HG02840 (cell line): ENCODE results near the gene TMEM119.
"Not testable (repeated sequence)": the region's sequence is repeated elsewhere in the genome, so short reads cannot be mapped to it uniquely, and the experiment has no call there.

Experiments
- ATAC-seq: cut with Tn5 transposase; IDR thresholded peaks from one replicate; pipeline ENCODE4 v1.9.1; 2021; ENCODE audit warnings: mild to moderate bottlenecking, moderate library complexity, moderate number of reproducible peaks; ENCODE audit not compliant: unreplicated experiment, low FRiP score

The TMEM119 gene

GRCh38 chr12:108570743-108571608, 26.9 kb downstream of the TMEM119 start:
- ATAC-seq = no peak

- peak; percentile 62 for ATAC-seq
Observed at GRCh38 chr12:108568338-108569154, 29.3 kb downstream of the TMEM119 start.

DNA sequence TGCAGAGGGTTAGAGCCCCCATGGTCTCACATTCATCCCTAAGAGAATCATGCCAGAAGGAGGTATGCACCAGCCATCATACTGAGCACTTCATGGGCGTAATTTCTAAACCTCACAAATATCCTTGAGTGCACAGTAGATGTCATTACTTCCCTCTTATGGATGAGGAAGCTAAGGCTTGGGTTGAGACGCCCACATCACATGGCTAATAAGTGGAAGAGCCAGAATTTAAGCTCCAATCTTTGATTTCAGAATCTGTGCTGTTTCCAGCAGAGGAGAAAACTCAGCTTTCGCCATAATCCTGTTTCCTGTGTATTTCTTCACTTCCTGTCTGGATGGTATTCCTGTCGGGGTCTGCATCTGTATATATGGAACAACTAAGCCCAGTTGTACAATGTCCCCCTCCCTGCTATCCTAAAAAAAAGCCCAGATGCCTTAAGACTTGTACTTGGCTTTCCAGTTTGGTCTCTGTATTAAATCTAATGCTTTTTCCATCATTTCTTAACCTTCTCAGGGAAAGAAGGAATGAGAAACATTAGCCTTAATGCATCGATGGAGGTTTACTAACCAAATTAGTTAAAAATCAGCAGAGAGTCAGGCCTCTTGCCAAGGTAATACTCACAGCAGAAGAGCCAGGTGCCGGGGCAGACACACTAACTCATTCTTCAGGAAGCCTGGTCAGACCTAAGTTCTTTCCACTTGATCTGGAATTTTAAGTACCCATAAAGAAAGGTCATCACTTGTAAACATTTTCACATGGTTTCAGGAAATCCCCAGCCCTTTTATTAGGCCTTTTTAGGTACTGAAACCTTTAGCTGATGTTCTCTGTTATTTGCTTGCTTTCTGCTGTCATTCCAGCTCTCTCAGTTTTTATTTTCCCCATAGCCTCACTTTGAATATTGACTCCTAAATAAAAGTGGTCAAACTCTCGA, 30.2 kb downstream of the TMEM119 start:
- ATAC-seq = no peak

DNA sequence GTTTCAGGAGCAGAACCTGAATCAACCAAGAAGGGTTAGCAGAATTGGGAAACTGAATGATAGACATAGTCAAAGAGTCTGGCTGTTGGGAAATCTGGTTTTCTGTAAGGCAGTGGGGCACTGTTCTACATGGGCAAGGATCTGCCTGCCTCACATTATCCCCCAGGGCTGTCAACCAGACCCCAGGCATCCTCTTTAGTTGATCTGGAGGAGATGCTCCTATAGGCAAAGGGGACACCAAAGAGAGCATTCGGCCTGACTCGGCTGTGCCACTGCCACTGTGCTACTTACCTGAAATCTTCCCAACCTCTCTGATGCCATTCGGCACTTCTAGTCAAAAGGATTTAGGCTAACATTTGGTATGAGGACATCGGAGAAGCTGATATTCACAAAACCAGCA, 31.4 kb downstream of the TMEM119 start:
- no peak for ATAC-seq

DNA sequence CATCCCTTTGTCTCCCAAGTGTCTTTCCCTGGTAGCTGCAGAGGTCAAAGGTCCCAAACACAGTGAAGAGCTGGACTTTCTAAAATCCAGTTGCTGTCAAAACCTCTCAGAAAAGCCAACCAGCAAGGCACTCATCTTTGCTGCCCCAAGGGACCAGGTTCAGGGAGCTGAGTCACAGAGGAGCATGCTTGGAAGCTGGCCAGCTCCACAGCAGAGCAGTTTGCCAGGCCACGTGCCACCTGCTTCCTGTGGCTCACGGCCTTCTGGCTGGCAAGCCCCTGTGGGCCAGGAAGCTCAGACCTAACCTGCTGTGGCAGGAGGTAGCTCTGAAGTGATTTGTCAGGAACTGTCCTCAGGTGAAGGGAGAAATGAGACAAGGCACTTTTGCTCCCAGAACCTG, 31.9 kb downstream of the TMEM119 start:
- no peak for ATAC-seq

- no peak for ATAC-seq
Observed at GRCh38 chr12:108565146-108565545, 32.7 kb downstream of the TMEM119 start.

DNA sequence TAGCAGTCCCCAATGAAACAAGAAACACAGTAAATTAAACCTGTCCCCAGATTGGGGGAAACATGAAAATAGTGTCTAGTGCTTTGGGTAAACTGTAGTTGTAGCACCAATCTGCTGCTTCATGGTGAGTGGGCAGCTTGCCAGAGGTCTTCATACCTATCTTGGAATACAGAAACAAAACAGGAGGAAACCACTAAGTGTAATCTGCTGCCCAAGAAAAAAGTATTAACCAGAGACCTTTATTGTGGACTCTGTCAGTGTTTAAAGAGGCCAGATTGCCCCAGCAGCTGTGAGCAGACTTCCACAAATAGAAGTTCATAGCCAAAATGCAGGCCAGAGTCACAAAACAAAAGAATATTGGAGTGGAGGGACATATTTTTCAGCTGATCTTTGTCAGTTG, 33.2 kb downstream of the TMEM119 start:
- no peak for ATAC-seq

DNA sequence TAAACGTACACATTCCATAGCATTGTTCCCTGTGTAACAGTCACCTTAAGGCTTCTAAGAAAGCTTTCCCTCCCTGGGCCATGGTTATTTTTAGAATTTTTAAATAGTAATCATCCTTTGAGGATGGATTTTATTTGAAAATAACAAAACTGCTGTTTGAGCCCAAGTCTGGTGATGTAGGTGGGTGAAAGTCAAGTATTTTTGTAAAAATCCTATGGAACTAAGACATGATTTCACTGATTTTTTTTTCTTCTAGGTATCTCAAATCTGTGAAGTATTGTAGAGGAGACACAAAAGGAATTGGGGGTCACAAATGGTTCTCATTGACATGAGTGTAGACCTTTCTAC, 34.1 kb downstream of the TMEM119 start:
- ATAC-seq = no peak

GRCh38 chr12:108563136-108563803, 34.6 kb downstream of the TMEM119 start:
- no peak for ATAC-seq

DNA sequence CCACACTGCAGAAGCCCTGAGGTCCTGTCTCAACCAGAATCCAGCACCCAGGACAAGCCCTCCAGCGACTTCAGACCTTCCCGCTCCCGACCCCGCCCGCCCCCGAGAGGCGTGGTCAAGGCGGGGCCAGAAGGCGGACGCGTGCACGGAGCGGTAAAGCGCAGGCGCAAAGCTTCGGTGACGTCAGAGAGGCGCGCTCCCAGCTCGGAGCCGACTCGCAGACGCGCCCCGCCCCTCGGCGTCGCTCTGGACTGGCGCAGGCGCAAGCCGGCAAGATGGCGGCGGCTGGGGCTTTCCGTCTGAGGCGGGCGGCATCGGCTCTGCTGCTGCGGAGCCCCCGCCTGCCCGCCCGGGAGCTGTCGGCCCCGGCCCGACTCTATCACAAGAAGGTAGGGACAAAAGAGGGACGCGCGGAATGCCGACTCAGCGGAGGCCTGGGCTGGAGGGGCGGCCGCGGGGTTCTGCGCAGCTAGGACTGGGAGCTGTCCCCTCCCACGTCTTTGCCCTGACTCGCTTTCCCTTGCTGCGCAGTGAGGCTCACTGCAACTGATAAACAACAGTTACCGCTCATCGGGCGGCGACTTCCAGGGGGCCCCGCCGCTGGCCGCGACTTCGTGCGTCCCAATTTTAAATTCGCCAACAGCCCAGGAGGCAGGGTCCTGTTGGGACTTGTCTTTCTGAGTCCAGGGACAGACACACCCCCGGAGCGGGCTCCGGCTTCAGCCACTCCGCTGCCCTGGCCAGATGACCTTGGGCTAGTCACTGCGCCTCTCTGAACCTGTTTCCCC, 35.3 kb downstream of the TMEM119 start, which contains the start of gene ISCU:
Gene ISCU, plus strand, starts transcription at position 249 of the 788 bp plus-strand sequence. Its CDS starts 27 bp downstream, at position 276.
- peak; percentile 55 for ATAC-seq

GRCh38 chr12:108561852-108562347, 36.0 kb downstream of the TMEM119 start:
- ATAC-seq = peak; percentile 2

DNA sequence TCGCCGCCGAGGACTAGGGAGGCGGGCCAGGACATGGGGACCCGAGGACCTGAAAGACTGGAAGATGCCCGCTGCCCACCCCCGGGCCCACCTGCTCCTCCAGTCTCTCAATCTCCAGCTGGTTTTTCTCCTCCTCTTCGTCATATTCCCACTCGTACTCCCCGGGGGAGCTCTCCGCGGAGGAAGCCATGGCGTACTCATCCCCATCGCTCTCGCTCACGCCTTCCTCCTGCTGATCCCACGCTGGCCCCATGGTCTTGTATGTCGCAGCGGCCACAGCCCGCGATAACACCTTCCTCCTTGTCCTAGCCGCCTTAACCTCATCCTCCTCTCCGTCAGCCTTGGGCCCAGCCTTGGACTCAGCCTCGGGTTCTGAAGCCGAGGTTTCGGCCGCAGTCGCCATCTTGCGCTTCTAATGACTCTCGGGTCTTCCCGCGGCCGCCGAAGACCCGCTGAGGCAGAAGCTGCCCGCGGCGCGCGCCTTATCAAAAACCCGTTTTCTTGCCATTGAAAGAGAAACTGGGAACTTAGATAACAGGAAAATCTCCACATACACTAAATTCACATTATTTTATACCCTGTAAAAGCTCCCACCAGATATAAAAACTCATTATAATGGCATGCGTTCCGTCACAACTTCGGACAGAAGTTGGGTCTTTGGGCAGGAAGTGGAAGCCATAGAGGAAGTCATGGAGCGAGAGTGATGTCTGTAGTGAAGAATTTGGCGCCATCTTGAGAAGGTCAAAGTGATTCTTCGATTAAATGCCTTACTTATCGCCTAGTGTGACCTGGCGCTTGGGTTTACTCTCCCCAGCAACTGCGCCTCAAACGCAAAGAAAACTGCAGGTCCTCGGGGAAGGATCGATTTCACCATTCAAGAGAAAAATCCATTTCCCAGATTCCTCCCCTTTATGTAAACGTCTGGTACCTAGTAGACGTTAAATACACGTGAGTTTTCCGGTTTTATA, 36.8 kb downstream of the TMEM119 start, which contains the start of gene SART3:
Gene SART3, minus strand, starts transcription at position 422 of the 968 bp plus-strand sequence. Its CDS starts 19 bp downstream, at position 403.
- ATAC-seq = peak; percentile 36

GRCh38 chr12:108560321-108560721, 37.6 kb downstream of the TMEM119 start:
- no peak for ATAC-seq

DNA sequence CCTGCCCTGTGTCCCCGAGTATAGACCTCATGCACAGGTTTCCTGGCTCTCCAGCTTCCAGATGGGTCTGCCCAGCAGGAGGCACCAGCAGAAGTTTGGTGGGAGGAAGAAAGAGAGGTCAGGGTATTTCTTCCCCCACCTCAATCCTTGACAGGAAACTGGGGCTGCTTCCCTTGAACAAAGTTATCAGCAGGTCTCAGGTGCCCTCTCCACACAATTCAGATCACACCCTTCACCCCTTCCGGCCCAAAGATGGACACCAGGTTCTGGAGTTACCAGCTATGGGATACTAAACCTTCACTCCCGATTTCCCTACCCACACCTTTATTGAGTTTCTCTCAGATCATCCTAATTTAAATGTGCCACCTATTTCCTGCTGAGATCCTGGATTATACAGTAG, 38.1 kb downstream of the TMEM119 start:
- ATAC-seq = no peak

DNA sequence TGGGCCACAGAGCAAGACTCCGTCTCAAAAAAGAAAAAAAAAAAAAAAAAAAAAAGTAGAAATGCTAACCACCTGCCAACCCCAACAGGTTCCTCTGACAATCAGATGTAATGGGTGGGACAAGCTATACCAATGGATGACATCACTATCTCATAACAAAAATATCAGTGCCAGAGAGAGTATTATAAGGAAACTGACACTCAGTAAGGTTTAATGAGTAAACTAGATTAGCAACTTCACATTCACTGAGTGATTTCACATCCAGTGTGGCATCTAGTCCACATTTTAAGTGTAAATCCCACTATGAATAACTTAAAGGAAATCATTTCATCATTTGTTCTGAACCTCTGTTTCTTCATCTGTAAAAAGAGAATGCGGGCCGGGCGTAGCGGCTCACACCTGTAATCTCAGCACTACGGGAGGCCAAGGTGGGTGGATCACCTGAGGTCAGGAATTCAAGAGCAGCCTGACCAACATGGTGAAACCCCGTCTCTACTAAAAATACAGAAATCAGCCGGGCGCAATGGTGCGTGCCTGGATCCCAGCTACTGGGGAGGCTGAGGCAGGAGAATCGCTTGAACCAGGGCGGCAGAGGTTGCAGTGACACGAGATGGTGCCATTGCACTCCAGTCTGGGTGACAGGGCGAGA, 38.8 kb downstream of the TMEM119 start:
- no peak for ATAC-seq

- ATAC-seq = not testable (repeated sequence)
Observed at GRCh38 chr12:108555383-108555782, 42.5 kb downstream of the TMEM119 start.

DNA sequence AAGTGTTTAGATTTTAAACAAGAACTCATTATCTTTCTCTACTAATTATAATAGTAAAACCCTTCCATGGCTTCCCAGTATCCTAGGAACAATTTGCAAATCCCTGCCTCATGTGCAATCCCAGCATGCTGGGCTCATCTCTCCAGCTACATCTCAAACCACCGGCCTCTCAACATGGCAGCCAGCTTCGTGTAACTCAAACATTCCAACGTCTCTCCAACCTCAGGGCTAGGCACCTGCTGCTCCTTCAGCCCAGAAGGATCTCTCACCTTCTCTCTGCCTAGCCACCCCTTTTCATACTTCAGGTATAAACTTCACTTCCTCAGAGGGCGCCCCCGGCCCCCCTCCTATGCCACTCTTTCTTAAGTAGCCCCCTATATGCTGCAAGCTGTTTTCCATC, 44.1 kb downstream of the TMEM119 start:
- no peak for ATAC-seq
